ENCODE results near the gene SKI.

GRCh38 chr1:2303016-2303775, 75.1 kb downstream of the SKI start:
- TF ChIP-seq, protein P1, sequence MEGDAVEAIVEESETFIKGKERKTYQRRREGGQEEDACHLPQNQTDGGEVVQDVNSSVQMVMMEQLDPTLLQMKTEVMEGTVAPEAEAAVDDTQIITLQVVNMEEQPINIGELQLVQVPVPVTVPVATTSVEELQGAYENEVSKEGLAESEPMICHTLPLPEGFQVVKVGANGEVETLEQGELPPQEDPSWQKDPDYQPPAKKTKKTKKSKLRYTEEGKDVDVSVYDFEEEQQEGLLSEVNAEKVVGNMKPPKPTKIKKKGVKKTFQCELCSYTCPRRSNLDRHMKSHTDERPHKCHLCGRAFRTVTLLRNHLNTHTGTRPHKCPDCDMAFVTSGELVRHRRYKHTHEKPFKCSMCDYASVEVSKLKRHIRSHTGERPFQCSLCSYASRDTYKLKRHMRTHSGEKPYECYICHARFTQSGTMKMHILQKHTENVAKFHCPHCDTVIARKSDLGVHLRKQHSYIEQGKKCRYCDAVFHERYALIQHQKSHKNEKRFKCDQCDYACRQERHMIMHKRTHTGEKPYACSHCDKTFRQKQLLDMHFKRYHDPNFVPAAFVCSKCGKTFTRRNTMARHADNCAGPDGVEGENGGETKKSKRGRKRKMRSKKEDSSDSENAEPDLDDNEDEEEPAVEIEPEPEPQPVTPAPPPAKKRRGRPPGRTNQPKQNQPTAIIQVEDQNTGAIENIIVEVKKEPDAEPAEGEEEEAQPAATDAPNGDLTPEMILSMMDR (IDR thresholded peaks at IDR 0.05): no peak
- TF ChIP-seq POLR2A (IDR thresholded peaks at IDR 0.05): no peak
